Skeletal muscle tissue (tissue), 4 donors: ENCODE measurements around the gene CEND1. TPM values are rescaled to one million over a fixed set of nuclear protein-coding genes. Genes with fewer than 3 reads are reported as not detected.

Source experiments
- H3K27ac ChIP-seq: one replicate; pipeline ENCODE4 v1.7.0; 2013; ENCODE audit warnings: mild to moderate bottlenecking, low read depth, low read length, inconsistent platforms
- H3K27me3 ChIP-seq, 3 donors: one replicate each; pipeline ENCODE4 v1.7.0; 2013; ENCODE audit warnings: low read length in 3 of 3; ENCODE audit not compliant: control insufficient read depth in 3 of 3, insufficient read depth in 3 of 3
- H3K36me3 ChIP-seq, 3 donors: one replicate each; pipeline ENCODE4 v1.7.0; 2013; ENCODE audit warnings: low read length in 3 of 3; ENCODE audit not compliant: control insufficient read depth in 3 of 3, insufficient read depth in 3 of 3
- H3K4me1 ChIP-seq, 3 donors: one replicate each; pipeline ENCODE4 v1.7.0; 2013; ENCODE audit warnings: low read length in 3 of 3, mild to moderate bottlenecking in 3 of 3; ENCODE audit not compliant: control insufficient read depth in 3 of 3, insufficient read depth in 3 of 3
- H3K4me3 ChIP-seq, 3 donors: one replicate each; pipeline ENCODE4 v1.7.0; 2013; ENCODE audit warnings: low read length in 3 of 3
- H3K9ac ChIP-seq, 3 donors: one replicate each; pipeline ENCODE4 v1.7.0; 2013; ENCODE audit warnings: low read length in 3 of 3, mild to moderate bottlenecking in 3 of 3, moderate library complexity in 2 of 3, low read depth in 1 of 3
- H3K9me3 ChIP-seq, 3 donors: one replicate each; pipeline ENCODE4 v1.7.0; 2013; ENCODE audit warnings: low read length in 3 of 3; ENCODE audit not compliant: control insufficient read depth in 3 of 3
- total RNA-seq: library from RNA; depleted of rRNA; stranded (reverse); fragments of >200 nt; gene quantifications from one replicate; pipeline ENCODE4 v1.2.3, GENCODE V29; 2014
- donor health status: Osteomylitis.

Gene CEND1
- total RNA-seq, 1 donor from 2014 or later, result not detected

DNA sequence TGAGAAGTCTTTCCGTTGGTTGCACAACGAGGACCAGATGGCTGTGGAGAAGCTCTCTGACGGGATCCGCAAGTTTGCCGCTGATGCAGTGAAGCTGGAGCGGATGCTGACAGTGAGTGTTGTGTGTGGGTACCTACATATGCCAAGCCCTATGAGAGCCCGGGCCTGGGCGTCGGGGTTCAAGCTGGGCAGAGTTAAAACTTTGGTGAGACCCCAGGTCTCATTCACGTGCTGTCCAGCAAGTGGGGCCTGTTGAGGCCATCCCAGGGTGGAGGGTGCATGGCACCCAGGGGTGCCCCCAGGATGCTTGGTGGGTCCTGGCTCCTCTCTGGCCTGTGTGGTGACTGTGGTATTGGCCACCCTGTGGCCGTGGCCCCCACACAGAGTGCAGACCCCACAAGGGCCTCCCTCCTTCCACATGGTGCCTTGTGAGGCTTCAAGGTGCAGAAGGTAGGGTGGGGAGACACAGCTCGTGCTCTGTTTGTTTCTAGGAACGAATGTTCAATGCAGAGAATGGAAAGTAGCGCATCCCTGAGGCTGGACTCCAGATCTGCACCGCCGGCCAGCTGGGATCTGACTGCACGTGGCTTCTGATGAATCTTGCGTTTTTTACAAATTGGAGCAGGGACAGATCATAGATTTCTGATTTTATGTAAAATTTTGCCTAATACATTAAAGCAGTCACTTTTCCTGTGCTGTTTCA lies 25.4 kb downstream of the CEND1 start:
- no peaks in the 10 kb centered on the region for H3K9me3 ChIP-seq
- H3K9ac ChIP-seq, result no peak overlapping the region

GRCh38 chr11:763549-764321 lies 26.2 kb downstream of the CEND1 start:
- Histone ChIP-seq H3K4me1 (peaks cover 0 to 5% (median 0%) of the 10 kb centered on the region in 3 donors), H3K9me3 (no peaks in the 10 kb centered on the region), H3K36me3 (peaks cover 46 to 70% (median 55%) of the 10 kb centered on the region in 3 donors), H3K27me3 (no peaks in the 10 kb centered on the region), H3K9ac (no peak overlapping the region), H3K4me3 (no peak overlapping the region), H3K27ac (no peak overlapping the region)

More for the DNA sequence above, 25.4 kb downstream of the CEND1 start:
- Histone ChIP-seq H3K27me3 (no peaks in the 10 kb centered on the region), H3K4me3 (no peak overlapping the region), H3K36me3 (peaks cover 43 to 62% (median 52%) of the 10 kb centered on the region in 3 donors), H3K4me1 (peaks cover 0 to 5% (median 0%) of the 10 kb centered on the region in 3 donors), H3K27ac (no peak overlapping the region)

DNA sequence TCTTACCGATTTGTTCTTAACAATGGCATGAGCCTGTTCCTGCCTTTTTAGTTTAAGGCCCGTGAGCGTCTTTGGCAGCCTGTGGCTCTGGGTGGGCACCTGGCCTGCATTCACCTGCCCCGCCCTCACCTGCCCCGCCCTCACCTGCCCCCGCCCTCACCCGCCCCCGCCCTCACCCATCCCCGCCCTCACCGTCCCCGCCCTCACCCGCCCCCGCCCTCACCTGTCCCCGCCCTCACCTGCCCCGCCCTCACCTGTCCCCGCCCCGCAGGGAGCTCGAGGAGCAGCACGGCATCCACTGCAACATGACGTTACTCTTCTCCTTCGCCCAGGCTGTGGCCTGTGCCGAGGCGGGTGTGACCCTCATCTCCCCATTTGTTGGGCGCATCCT lies 26.8 kb downstream of the CEND1 start:
- Histone ChIP-seq H3K4me1 (peaks cover 0 to 5% (median 0%) of the 10 kb centered on the region in 3 donors), H3K9ac (no peak overlapping the region), H3K4me3 (no peak overlapping the region), H3K27ac (no peak overlapping the region), H3K9me3 (no peaks in the 10 kb centered on the region), H3K27me3 (no peaks in the 10 kb centered on the region), H3K36me3 (peaks cover 46 to 71% (median 55%) of the 10 kb centered on the region in 3 donors)

DNA sequence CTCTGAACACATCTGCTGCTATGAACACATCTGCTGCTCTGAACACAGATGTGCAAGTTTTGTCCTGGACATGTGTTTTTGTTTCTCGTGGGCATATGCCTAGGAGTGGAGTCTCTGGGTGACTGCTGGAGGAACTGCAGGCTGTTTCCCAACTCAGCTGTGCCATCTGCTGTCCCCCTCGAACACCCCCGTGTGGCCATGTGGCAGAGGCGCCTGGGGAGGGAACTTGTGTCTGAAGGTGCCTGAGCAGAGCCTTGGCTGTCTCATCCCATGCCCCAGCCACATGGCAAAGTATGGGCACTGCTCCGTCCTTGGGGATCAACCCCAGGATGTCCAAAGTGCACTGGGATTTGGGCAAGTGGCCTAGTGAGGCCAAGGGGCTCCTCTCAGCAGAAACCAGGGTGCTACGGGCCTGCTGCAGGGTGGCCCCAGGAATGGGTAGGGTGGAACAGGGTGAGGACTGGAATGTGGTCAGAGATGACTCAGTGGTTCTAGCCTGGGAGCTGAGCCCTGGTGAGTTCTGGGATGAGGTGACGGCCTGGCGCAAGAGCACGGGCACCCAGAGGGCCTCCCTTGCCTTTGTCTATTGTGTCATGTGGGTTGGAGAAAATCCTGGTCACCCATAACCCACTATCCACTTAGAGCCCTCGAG lies 27.3 kb downstream of the CEND1 start:
- Histone ChIP-seq H3K27ac (no peak overlapping the region), H3K4me3 (no peak overlapping the region), H3K27me3 (no peaks in the 10 kb centered on the region), H3K4me1 (peaks cover 0 to 5% (median 0%) of the 10 kb centered on the region in 3 donors), H3K9me3 (no peaks in the 10 kb centered on the region), H3K9ac (peak overlapping the region in 1 of 3 donors; percentile 25), H3K36me3 (peaks cover 46 to 70% (median 56%) of the 10 kb centered on the region in 3 donors)

DNA sequence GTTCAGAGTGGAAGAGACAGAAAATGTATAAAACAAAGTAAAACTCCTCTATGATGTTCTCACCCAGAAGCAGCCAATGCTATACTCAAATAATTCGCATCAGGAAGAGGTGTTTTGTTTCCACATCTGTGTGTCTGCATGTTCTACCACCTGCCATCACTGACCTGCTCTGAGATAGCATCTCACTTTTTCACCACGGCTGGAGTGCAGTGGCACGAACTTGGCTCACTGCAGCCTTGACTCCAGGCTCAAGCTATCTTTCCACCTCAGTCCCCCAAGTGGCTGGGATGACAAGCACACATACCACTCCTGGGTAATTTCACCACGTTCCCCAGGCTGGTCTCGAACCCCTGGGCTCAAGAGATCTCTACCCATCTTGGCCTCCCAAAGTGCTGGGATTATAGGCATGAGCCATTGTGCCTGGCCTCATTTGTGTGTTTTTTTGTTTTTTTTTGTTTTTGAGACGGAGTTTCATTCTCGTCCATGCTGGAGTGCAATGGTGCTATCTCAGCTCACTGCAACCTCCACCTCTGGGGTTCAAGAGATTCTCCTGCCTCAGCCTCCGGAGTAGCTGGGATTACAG lies 28.3 kb downstream of the CEND1 start:
- Histone ChIP-seq H3K27me3 (no peaks in the 10 kb centered on the region), H3K36me3 (peaks cover 46 to 66% (median 57%) of the 10 kb centered on the region in 3 donors), H3K27ac (no peak overlapping the region), H3K4me3 (no peak overlapping the region), H3K9me3 (no peaks in the 10 kb centered on the region), H3K4me1 (peaks cover 0 to 5% (median 0%) of the 10 kb centered on the region in 3 donors), H3K9ac (no peak overlapping the region)

DNA sequence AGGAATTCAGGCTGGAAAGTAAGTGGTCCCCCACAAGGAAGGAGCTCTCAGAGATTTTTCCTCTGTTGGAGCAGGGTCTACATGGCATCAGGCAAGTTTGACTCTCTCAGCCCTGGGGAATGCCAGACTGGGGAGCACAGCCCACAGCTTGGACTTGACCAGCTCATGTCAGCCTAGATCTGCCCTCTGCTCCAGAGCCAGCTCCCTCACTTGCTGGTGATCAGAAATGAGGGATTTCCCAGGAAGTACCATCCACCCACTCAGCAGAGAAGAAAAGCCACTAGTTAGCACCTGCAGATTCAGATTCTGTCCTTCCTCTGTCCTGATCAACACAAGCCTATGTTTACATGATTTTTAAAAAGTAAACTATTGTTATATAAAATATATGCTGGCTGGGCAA lies 29.7 kb downstream of the CEND1 start:
- H3K36me3 ChIP-seq, result peaks cover 47 to 64% (median 53%) of the 10 kb centered on the region in 3 donors
- H3K4me1 ChIP-seq, result peaks cover 0 to 5% (median 0%) of the 10 kb centered on the region in 3 donors
- no peak overlapping the region for H3K9ac ChIP-seq
- no peak overlapping the region for H3K4me3 ChIP-seq
- H3K9me3 ChIP-seq, result no peaks in the 10 kb centered on the region
- H3K27ac ChIP-seq, result no peak overlapping the region
- H3K27me3 ChIP-seq, result no peaks in the 10 kb centered on the region

- H3K4me3 ChIP-seq, result no peak overlapping the region
- H3K27me3 ChIP-seq, result no peaks in the 10 kb centered on the region
- H3K9me3 ChIP-seq, result no peaks in the 10 kb centered on the region
- no peak overlapping the region for H3K27ac ChIP-seq
- peaks cover 0 to 4% (median 0%) of the 10 kb centered on the region in 3 donors for H3K36me3 ChIP-seq
- H3K9ac ChIP-seq, result peak overlapping the region in 1 of 3 donors; percentile 40
- peaks cover 18 to 21% (median 20%) of the 10 kb centered on the region in 3 donors for H3K4me1 ChIP-seq
Measured at GRCh38 chr11:749731-750130, 40.2 kb downstream of the CEND1 start.

GRCh38 chr11:748007-748359 lies 41.9 kb downstream of the CEND1 start:
- H3K4me1 ChIP-seq, result peaks cover 18 to 21% (median 20%) of the 10 kb centered on the region in 3 donors
- no peaks in the 10 kb centered on the region for H3K9me3 ChIP-seq
- peak overlapping the region; percentile 84 for H3K27ac ChIP-seq
- peak overlapping the region; percentile 74 to 86 (median 85) for H3K4me3 ChIP-seq
- peak overlapping the region; percentile 79 to 93 (median 92) for H3K9ac ChIP-seq
- no peaks in the 10 kb centered on the region for H3K27me3 ChIP-seq
- peaks cover 0 to 4% (median 0%) of the 10 kb centered on the region in 3 donors for H3K36me3 ChIP-seq

GRCh38 chr11:747158-748006 lies 42.5 kb downstream of the CEND1 start, which contains the start of gene TALDO1:
Gene TALDO1, plus strand, starts transcription at chr11:747464. Its CDS starts 18 bp downstream, at chr11:747482.
- H3K9me3 ChIP-seq, result no peaks in the 10 kb centered on the region
- peak within 1 kb of the TSS; percentile 74 to 86 (median 85) for H3K4me3 ChIP-seq
- H3K9ac ChIP-seq, result peak within 1 kb of the TSS; percentile 79 to 93 (median 92)
- H3K27me3 ChIP-seq, result peaks cover 0 to 2% (median 0%) of the 10 kb centered on the region in 3 donors
- H3K27ac ChIP-seq, result peak within 1 kb of the TSS; percentile 84
- peaks cover 0 to under 1% (median 0%) of the 10 kb centered on the region in 3 donors for H3K36me3 ChIP-seq
- H3K4me1 ChIP-seq, result peaks cover 18 to 21% (median 20%) of the 10 kb centered on the region in 3 donors
